ENCODE results near the gene PDE4D.
"Not testable (repeated sequence)": the region's sequence is repeated elsewhere in the genome, so short reads cannot be mapped to it uniquely, and the experiment has no call there.

The PDE4D gene

DNA sequence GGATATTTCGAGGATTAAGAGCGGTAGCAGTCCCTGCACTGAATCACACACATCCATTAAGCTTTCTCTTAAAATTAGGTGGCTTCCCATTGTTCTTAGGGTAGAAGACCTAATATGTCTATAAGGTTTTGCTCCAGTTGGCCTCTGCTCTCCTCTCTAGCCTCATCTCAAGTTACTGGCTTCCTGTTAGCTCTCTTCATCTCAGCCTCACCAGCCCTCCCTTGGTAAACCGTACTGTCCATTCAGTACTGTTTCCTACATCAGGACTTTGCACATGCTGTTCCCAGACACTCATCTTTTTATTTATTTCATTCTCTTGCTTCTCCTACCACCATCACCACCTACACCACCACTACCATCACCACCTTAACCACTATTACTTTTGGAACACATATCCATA lies 428.6 kb downstream of the PDE4D start:
- DNase-seq (ENCODE audit: low spot score): no peak

DNA sequence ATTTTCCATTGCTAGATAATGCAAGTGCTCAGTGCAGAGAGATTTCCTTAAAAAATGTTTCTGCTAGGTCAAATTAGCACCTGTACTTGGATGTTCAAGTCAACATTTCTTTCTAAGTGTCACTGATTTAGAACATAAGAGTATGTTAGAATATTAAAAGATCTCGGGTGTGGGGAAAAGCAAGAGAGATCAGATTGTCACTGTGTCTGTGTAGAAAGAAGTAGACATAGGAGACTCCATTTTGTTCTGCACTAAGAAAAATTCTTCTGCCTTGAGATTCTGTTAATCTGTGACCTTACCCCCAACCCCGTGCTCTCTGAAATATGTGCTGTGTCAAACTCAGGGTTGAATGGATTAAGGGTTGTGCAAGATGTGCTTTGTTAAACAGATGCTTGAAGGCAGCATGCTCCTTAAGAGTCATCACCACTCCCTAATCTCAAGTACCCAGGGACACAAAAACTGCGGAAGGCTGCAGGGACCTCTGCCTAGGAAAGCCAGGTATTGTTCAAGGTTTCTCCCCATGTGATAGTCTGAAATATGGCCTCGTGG lies 429.8 kb downstream of the PDE4D start:
- not testable (repeated sequence) for DNase-seq (ENCODE audit: low spot score)

DNA sequence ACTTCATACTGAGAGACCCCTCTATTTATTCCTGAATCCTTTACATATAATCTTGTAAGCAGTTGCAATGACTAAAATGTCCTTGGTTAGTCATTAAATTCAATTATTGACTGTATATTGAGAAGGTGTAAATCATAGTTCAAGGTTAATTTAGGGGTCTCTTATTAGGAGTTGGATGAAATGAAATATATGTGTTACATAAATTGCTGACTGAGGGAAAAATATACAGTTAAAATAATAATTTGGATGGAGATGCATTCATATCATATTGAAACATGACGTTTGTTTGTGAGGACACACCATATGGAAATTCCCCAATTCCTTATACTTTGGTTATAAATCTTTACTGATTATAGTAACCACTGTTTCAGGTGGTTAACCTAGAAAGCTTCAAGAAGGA lies 430.6 kb downstream of the PDE4D start:
- DNase-seq (ENCODE audit: low spot score): no peak

- no peak for DNase-seq (ENCODE audit: low spot score)
These were observed 433.0 kb downstream of the PDE4D start for GRCh38 chr5:59460368-59461153.

GRCh38 chr5:59458966-59459729 lies 434.4 kb downstream of the PDE4D start:
- DNase-seq (ENCODE audit: low spot score): no peak

DNA sequence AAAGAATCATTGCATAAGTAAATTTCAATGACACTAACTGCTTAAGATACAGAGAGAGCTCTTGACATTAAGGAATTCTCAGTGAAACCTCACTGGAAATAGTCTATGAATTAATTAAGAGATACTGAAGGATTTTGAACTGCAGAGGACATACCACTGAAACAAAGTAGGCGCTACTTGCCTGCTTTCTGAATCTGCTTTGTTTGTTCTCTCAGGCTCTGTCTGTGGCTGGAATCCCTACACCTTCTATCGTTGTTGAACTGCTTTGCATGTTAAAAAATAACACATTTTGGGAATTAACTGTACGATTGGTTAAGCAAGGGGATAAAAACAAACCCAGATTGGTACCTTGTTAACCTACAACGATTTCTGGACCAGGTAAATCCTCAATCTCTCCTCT lies 435.2 kb downstream of the PDE4D start:
- no peak for DNase-seq (ENCODE audit: low spot score)

- DNase-seq (ENCODE audit: low spot score): no peak
These were observed 443.5 kb downstream of the PDE4D start for GRCh38 chr5:59449905-59450644.

DNA sequence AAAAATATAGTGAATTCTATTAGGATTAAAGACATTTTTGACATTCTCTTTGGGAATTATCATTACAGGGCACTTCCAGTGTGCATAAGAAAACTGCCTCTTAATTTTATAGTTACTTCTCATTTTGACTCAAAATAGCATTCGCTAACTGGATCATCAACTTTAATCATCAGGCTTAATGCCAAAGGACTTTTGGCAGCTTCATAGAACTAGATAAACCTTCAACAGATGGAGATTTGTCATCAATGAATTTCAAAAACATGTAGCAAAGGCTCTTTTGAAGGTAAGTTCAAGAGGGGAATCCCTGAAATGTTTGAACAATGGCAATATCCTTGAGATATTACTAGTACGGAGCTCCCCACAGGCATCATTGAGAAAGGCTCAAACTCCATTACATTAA lies 447.2 kb downstream of the PDE4D start:
- no peak for DNase-seq (ENCODE audit: low spot score)

GRCh38 chr5:59445741-59446140 lies 447.8 kb downstream of the PDE4D start:
- DNase-seq (ENCODE audit: low spot score): no peak

- no peak for DNase-seq (ENCODE audit: low spot score)
These were observed 454.2 kb downstream of the PDE4D start for GRCh38 chr5:59439303-59439702.

- DNase-seq (ENCODE audit: low spot score): no peak
These were observed 456.4 kb downstream of the PDE4D start for GRCh38 chr5:59437176-59437575.

- no peak for DNase-seq (ENCODE audit: low spot score)
These were observed 457.0 kb downstream of the PDE4D start for GRCh38 chr5:59436364-59437148.

- no peak for DNase-seq (ENCODE audit: low spot score)
These were observed 460.4 kb downstream of the PDE4D start for GRCh38 chr5:59433174-59433573.

- DNase-seq (ENCODE audit: low spot score): no peak
These were observed 463.4 kb downstream of the PDE4D start for GRCh38 chr5:59430066-59430685.

DNA sequence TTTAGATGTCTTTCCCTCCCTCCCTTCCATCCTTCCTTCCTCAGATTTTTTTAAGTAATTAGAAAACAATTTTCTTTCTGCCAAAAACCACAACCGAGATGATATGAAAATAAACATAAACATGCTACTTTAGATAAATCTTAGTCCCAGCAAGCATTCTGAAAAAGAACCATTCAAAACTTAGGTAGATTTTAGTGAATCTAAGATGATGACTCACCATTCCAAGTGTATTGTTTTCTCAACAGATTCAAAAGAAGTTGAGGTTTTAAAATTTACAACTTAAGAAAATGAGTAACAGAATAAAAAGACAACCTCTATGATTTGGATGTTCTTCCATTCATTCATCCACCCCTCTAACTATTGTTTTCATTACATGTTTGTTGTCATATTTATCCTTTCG lies 465.1 kb downstream of the PDE4D start:
- no peak for DNase-seq (ENCODE audit: low spot score)

GRCh38 chr5:59424515-59424914 lies 469.0 kb downstream of the PDE4D start:
- no peak for DNase-seq (ENCODE audit: low spot score)

DNA sequence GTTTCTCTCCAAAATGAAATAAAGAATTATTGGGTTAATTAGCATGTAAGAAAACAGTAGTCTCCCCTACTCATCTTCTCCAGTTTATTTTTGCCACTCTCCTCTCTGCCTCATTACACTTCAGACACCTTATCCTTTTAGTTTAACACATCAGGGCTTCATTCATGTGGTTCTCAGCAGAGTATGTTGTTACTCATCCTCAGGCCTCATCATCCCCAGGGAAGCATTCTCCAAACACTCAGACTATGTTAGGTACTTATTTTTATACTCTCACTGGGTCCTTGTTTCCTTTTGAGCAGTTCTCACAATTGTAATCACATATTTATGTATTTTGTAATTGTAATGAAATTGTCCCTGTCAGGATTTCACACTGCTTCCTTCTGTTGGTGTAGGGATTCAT lies 470.5 kb downstream of the PDE4D start:
- DNase-seq (ENCODE audit: low spot score): no peak

GRCh38 chr5:59421986-59422941 lies 471.3 kb downstream of the PDE4D start:
- no peak for DNase-seq (ENCODE audit: low spot score)

- DNase-seq (ENCODE audit: low spot score): no peak
These were observed 472.9 kb downstream of the PDE4D start for GRCh38 chr5:59420596-59420995.

DNA sequence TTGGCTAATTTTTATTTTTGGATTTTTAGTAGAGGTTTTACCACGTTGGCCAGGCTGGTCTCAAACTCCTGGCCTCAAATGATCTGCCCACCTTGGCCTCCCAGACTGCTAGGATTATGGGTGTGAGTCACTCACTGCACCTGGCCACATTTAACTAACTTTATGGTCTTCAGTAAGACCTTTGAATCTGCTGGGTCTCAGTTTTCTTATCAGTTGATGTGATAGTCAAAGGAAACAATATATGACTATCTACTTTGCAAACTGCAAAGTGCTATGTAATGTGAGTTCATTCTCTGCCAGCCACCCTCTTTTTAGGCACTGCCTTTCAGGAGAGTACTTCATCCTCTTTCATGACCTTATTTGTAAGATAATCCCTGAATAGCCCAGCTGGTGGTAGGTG lies 474.7 kb downstream of the PDE4D start:
- DNase-seq (ENCODE audit: low spot score): no peak

All from CD4-positive, alpha-beta T cell treated with Interleukin-2 at 100 ng/mL for 4 hours (primary cell).